Measurements from ENCODE around the gene FYN.

DNA sequence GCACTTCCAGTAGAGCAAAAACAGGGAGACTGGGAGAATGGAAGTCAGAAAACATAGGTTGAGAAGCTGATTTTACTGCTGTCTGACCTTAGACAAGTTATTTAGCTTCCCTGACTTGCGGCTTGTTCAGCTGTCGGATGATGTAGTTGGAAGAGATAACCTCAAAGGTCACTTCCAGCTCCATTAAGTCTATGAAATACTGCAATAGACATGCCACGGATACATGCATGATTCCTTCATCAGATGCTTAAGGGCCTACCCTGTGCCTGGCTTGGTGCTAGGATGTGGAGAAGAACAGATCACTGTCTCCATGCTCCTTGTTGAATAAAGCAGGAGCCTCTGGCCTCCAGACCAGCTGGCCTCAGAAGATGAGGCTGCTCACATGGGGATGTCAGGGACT lies 43.7 kb downstream of the FYN start:
- TF ChIP-seq POLR2A (IDR thresholded peaks at IDR 0.05; ENCODE audit: borderline replicate concordance, extremely low read depth, insufficient read depth, insufficient read length): no peak
- TF ChIP-seq YY1 (IDR thresholded peaks at IDR 0.05; ENCODE audit: extremely low read depth, insufficient replicate concordance, low read depth, low read length): no peak
- TF ChIP-seq, protein P1, sequence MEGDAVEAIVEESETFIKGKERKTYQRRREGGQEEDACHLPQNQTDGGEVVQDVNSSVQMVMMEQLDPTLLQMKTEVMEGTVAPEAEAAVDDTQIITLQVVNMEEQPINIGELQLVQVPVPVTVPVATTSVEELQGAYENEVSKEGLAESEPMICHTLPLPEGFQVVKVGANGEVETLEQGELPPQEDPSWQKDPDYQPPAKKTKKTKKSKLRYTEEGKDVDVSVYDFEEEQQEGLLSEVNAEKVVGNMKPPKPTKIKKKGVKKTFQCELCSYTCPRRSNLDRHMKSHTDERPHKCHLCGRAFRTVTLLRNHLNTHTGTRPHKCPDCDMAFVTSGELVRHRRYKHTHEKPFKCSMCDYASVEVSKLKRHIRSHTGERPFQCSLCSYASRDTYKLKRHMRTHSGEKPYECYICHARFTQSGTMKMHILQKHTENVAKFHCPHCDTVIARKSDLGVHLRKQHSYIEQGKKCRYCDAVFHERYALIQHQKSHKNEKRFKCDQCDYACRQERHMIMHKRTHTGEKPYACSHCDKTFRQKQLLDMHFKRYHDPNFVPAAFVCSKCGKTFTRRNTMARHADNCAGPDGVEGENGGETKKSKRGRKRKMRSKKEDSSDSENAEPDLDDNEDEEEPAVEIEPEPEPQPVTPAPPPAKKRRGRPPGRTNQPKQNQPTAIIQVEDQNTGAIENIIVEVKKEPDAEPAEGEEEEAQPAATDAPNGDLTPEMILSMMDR (IDR thresholded peaks at IDR 0.05 in 2 of 3, conservative IDR thresholded peaks at IDR 0.05 in 1 of 3; ENCODE audit: borderline replicate concordance in 1 of 3, insufficient read depth in 1 of 3, low read depth in 2 of 3, low read length in 2 of 3): no peak
- no peak for TF ChIP-seq ZNF274 (IDR thresholded peaks at IDR 0.05; ENCODE audit: low read depth, low read length)
